Skin epidermis (tissue), 12 donors: Measurements from ENCODE around the gene MYORG.
A peak's percentile ranks its signal among the peaks of the same experiment; 100 is the strongest.

Source experiments
- H3K27ac ChIP-seq, 21 experiments: fragments of 200-600 bp; sonication (generic) in 11 of 21; one replicate each; pipeline ENCODE4 v1.5.0; 2020; ENCODE audit warnings: mild to moderate bottlenecking in 3 of 21, inconsistent platforms in 2 of 21, moderate library complexity in 2 of 21
- H3K4me3 ChIP-seq, 7 experiments: fragments of 200-600 bp; sonication (generic) in 2 of 7; one replicate each; pipeline ENCODE4 v1.5.0; 2020; ENCODE audit warnings: inconsistent platforms in 2 of 7, mild to moderate bottlenecking in 2 of 7, moderate library complexity in 1 of 7

Gene MYORG

GRCh38 chr9:34385561-34386230 lies 9.0 kb upstream of the MYORG start:
- Histone ChIP-seq H3K4me3 (no peak overlapping the region), H3K27ac (no peak overlapping the region)

DNA sequence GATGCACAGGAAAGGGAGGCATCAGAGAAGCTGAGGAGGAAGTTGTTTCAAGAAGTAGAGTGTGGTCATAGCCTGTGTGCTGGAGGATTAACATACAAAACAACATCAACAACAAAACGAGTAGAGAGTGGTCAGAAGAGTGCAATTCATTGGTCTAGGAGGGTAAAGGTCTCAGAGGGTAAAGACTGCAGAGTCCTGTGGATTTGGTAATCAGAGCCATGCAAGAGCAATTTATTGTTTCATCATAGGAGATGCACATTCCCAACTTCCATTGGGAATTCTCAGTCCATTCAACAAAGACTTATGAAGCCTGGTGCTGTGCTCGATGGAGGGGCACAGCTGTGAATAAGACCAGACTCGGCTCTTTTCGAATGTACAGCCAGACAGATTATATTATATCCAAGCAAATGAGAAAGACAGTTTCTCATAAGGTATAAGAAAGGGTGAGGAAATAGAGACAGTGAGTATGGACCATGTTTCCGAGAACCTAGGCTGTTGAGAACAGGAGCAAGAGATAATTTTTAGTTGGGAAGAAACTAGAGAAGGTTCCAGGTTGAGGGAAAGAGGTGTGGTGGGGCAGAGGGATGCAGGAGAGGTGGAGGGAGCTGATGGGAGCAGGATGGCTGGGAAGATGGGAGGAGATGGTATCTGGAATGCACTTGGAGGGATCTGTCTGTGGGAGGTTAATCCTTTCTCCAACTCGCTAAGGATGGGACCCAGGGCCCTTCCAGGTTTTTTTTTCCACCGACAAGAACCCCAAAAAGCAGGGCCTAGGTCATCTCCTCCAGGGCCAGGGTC lies 7.9 kb upstream of the MYORG start:
- no peak overlapping the region for H3K4me3 ChIP-seq
- no peak overlapping the region for H3K27ac ChIP-seq

GRCh38 chr9:34383904-34384303 lies 7.2 kb upstream of the MYORG start:
- Histone ChIP-seq H3K27ac (no peak overlapping the region), H3K4me3 (no peak overlapping the region)

GRCh38 chr9:34382879-34383278 lies 6.2 kb upstream of the MYORG start:
- no peak overlapping the region for H3K4me3 ChIP-seq
- H3K27ac ChIP-seq = no peak overlapping the region

DNA sequence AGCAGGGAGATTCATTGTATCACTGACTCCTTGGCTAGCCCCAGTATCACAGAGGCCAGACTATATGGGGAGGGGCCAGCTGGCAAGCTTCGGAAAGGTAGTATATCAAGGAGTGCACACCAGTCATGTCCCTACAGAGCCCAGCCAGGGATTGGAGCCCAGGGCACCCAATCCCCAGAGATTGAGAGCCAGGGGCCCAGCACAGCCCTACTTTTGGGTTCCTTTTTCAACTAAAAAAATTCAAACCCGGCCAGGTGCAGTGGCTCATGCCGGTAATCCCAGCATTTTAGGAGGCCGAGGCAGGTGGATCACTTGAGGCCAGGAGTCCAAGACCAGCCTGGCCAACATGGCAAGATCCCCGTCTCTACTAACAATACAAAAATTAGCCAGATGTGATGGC lies 5.4 kb upstream of the MYORG start:
- H3K27ac ChIP-seq = no peak overlapping the region
- H3K4me3 ChIP-seq = no peak overlapping the region

DNA sequence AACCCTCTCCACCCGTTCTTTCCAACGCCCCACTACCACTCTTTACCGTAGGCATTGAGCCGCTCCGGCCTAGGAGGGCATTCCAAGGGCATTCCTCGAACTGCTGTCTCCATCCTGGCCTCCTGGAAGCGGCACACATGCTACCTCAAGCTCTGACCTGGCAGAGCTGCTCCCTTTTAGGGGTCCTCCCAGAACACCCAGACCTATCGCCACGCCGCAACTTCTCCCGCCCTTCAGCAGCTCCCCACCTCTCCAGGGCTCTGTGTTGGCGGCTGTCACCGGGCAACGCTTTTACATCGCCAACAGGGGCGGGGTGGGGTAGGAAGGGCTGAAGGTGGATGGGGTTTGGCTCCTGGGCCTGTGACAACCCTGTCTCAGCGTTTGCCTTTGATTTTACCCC lies 4.6 kb upstream of the MYORG start:
- peak overlapping the region in 3 of 21 experiments; percentile 3 to 39 (median 36) for H3K27ac ChIP-seq
- H3K4me3 ChIP-seq = peak overlapping the region; percentile 29 to 53 (median 41)

GRCh38 chr9:34380511-34381315 lies 4.0 kb upstream of the MYORG start:
- Histone ChIP-seq H3K4me3 (peak overlapping the region; percentile 29 to 53 (median 41)), H3K27ac (peak overlapping the region in 10 of 21 experiments; percentile 3 to 52 (median 36))

DNA sequence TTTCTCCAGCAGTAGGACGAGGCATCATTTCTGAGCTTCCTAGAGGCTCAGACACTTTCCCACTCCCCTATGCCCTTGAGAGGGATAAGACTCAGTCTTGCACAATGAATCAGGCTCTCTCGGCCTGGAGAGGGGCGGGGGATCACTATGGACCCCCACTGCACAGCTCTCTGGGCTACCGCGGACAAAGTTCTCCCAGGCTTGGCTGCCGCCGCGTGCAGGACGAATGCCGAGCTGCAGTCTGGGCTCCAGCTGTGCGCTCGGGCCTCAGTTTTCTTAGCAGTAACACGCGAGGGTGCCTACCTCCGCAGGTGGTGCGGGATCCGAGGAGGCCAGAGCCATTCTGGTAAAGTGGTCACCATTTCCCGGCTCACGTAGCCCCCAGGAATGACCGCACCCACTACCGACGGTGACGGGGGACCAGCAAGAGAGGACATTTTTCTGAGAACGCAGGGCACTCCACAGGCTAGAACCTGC lies 3.4 kb upstream of the MYORG start:
- peak overlapping the region in 4 of 21 experiments; percentile 10 to 47 (median 19) for H3K27ac ChIP-seq

DNA sequence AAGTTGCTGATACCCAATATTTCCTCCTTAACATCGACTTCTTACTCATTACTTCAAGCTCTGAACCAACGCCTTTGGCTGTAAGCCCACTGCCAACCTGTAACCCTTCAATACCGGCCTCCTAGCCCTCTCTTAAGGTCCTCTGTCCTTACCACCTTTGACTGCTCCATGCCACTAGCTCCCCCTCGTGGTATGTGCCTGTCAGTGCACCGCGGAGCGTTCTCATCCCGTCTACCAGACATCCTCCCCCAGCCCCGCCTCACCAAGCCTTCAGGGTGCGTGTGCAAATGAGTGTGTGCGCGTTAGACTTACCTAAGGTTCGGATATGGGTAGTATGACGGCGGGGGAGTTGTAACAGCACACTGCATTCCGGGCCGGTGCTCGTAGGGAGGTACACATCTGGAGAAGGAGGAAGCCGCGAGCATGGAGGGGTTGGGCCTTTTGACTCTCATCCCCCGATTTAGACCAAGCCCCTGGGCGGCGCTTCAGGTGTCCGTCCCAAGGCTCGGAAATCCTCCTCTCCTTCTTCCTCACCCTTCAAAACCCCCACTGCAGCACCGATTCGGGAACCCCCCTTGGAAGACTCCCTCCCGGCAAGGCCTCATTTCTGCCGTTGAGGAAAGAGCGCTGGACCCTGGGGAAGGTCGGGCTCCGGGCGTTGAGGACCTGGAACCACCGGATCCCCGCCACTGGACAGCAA lies 2.8 kb upstream of the MYORG start:
- Histone ChIP-seq H3K27ac (peak overlapping the region in 4 of 21 experiments; percentile 10 to 47 (median 19)), H3K4me3 (peak overlapping the region; percentile 27 to 53 (median 41))

More for the DNA sequence above, 3.4 kb upstream of the MYORG start:
- peak overlapping the region; percentile 29 to 53 (median 41) for H3K4me3 ChIP-seq

DNA sequence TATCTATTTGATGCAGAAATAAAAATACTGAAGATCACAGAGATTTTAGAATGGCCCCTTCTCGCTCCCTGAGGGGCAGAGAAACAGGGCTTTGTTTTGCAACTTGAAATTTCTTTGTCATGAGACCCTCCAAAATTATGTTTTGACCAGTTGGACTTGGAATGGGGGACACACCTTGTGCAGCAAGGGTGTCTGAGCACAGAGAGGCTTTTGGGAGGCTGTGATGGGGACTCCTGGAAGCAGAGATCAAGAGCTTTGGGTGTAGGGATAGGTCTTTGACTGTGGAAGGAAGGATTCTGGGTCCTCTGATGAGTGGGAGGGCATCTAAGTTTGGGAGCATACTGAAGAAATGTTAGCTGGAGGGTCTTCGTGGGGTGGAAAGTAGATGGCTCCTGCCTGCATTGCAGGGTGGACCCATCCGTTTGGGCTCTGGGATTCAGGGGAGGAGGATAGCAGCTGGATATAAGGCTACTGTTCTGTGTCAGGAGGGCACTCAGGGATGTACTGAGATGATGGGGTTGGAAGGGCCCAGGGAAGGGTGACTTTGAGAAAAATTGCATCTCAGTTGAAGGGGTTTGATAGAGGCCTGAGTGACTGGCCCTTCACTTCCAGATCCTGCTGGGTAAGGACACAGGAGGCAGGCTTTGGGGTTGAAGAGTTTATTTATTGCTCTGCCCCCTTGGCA lies 1.8 kb upstream of the MYORG start:
- no peak overlapping the region for H3K4me3 ChIP-seq
- H3K27ac ChIP-seq = no peak overlapping the region

GRCh38 chr9:34377404-34377746 lies 677 bp upstream of the MYORG start:
- H3K27ac ChIP-seq = peak overlapping the region in 7 of 21 experiments; percentile 11 to 78 (median 55)
- peak overlapping the region; percentile 50 to 79 (median 52) for H3K4me3 ChIP-seq

DNA sequence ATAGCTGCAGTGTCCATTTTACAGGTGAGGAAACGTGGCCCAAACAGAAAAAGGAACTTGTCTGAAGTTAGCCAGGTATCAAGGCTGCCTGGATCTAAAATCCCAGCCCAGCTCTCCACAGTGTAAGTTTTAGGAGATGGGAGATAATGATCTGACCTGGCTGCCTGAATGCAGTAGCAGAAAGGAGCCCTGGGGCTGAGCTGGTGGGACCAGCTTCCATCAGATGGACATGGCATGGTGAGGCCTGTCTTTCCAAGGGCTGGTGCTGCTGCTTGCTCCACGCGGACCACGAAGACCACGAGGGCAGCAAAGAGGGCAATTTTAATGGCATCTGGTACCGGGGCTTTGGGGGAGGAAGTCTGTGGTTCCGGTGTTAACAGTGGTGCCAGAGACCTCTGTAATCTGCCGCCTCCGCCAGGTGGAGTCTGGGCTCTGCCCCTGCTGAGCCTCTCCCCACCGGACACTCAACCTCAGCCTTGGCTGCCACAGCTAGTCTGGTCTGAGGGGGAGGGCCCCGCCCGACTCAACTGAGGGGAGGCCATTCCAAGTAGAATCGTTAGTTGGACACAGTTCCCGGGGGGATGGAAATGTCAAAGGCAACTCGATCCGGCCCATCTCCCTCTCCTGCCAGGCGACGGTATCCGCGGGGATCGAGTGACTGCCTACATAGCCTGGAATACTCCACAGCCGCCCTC lies 650 bp downstream of the MYORG start:
- peak overlapping the region; percentile 50 to 79 (median 52) for H3K4me3 ChIP-seq
- H3K27ac ChIP-seq = peak overlapping the region in 17 of 21 experiments; percentile 4 to 78 (median 57)

GRCh38 chr9:34374905-34375552 lies 1.7 kb downstream of the MYORG start:
- H3K27ac ChIP-seq = peak overlapping the region in 2 of 21 experiments; percentile 31 to 44
- H3K4me3 ChIP-seq = no peak overlapping the region

GRCh38 chr9:34374339-34374738 lies 2.4 kb downstream of the MYORG start:
- Histone ChIP-seq H3K27ac (peak overlapping the region in 1 of 21 experiments; percentile 25), H3K4me3 (no peak overlapping the region)

- Histone ChIP-seq H3K27ac (no peak overlapping the region), H3K4me3 (no peak overlapping the region)
Measured at GRCh38 chr9:34373749-34374148, 2.9 kb downstream of the MYORG start.

DNA sequence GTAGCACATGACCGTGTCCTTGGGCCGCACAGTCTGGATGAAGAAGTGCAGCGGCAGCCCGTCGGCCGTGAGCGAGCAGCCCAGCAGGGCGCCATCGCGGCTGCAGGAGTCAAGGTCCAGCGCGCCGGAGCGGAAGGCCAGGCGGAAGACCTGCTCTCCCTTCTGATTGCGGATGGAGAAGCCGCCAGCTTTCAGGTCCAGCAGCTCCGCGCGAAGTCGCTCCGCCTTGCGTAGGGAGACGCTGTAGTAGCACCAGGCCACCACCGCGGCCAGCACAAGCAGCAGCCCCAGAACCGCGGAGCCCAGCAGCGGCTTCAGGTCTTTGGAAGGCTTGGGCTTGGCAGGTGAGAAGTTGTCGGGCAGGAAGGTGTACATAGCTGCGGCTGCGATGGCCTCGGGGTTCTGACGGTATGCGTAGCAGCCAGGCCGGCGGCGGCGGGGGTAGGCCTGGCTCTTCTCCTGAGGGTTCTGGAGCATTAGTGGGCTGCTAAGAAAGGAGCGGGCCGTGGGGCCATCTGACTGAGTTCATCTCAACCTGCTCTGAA lies 4.2 kb downstream of the MYORG start:
- Histone ChIP-seq H3K4me3 (no peak overlapping the region), H3K27ac (no peak overlapping the region)

- Histone ChIP-seq H3K27ac (no peak overlapping the region), H3K4me3 (no peak overlapping the region)
Measured at GRCh38 chr9:34371886-34372466, 4.7 kb downstream of the MYORG start.
